KBM-7 (cell line): ENCODE data around the gene SHISA7.
"Not testable (repeated sequence)": the region's sequence is repeated elsewhere in the genome, so short reads cannot be mapped to it uniquely, and the experiment has no call there.

Experiments
- DNase-seq: peaks from one replicate; pipeline ENCODE4 v3.0.0-alpha.2; 2015
- in situ Hi-C: fragments of 300-500 bp; cut with MboI; formaldehyde crosslinking; loops from 2 replicates; pipeline ENCODE4 v1.14.3; 2020; ENCODE audit warnings: low sequenced_read_pairs, low pct_unique_long_range_greater_than_20kb, mixed read lengths

SHISA7 gene

GRCh38 chr19:55451965-55452748 is 9.1 kb upstream of the SHISA7 start:
- DNase-seq = no peak
- in situ Hi-C loops = no loop called here

- DNase-seq = no peak
- in situ Hi-C loops = no loop called here
Observed at GRCh38 chr19:55451163-55451964, 8.3 kb upstream of the SHISA7 start.

- in situ Hi-C loops = no loop called here
- DNase-seq = no peak
Observed at GRCh38 chr19:55449469-55449868, 6.4 kb upstream of the SHISA7 start.

- DNase-seq, in situ Hi-C loops: not testable (repeated sequence)
Observed at GRCh38 chr19:55448175-55448490, 5.0 kb upstream of the SHISA7 start.

- peak; percentile 58 for DNase-seq
- in situ Hi-C loops = no loop called here
Observed at GRCh38 chr19:55447421-55448174, 4.5 kb upstream of the SHISA7 start.

GRCh38 chr19:55446060-55446459 is 3.0 kb upstream of the SHISA7 start:
- in situ Hi-C loops = no loop called here
- DNase-seq = no peak

GRCh38 chr19:55444646-55445045 is 1.5 kb upstream of the SHISA7 start:
- in situ Hi-C loops = no loop called here
- DNase-seq = no peak

- no peak for DNase-seq
- in situ Hi-C loops = no loop called here
Observed at GRCh38 chr19:55443824-55444480, 852 bp upstream of the SHISA7 start.

GRCh38 chr19:55442372-55442961 is 633 bp downstream of the SHISA7 start:
- no peak for DNase-seq
- in situ Hi-C loops = no loop called here

GRCh38 chr19:55441692-55442321 is 1.3 kb downstream of the SHISA7 start:
- no peak for DNase-seq
- in situ Hi-C loops = no loop called here

- in situ Hi-C loops = no loop called here
- DNase-seq = no peak
Observed at GRCh38 chr19:55441319-55441691, 1.8 kb downstream of the SHISA7 start.

GRCh38 chr19:55440411-55441105 is 2.5 kb downstream of the SHISA7 start:
- no peak for DNase-seq

GRCh38 chr19:55439052-55439451 is 4.0 kb downstream of the SHISA7 start:
- in situ Hi-C loops = no loop called here
- DNase-seq = no peak

More at GRCh38 chr19:55440411-55441105, 2.5 kb downstream of the SHISA7 start:
- in situ Hi-C loops = no loop called here

GRCh38 chr19:55437410-55437809 is 5.7 kb downstream of the SHISA7 start:
- in situ Hi-C loops = no loop called here
- peak; percentile 80 for DNase-seq

- DNase-seq = no peak
- in situ Hi-C loops = no loop called here
Observed at GRCh38 chr19:55436847-55437246, 6.3 kb downstream of the SHISA7 start.

- in situ Hi-C loops = no loop called here
Observed at GRCh38 chr19:55435020-55435419, 8.1 kb downstream of the SHISA7 start.

GRCh38 chr19:55434356-55434919 is 8.7 kb downstream of the SHISA7 start:
- in situ Hi-C loops = no loop called here

More at GRCh38 chr19:55435020-55435419, 8.1 kb downstream of the SHISA7 start:
- DNase-seq = no peak

GRCh38 chr19:55433292-55433691 is 9.8 kb downstream of the SHISA7 start:
- in situ Hi-C loops = no loop called here
- DNase-seq = no peak

More at GRCh38 chr19:55434356-55434919, 8.7 kb downstream of the SHISA7 start:
- no peak for DNase-seq
